NCI-H748 (cell line): ENCODE results near the gene VCX2.
A peak's percentile ranks its signal among the peaks of the same experiment; 100 is the strongest.
"Not testable (repeated sequence)": the region's sequence is repeated elsewhere in the genome, so short reads cannot be mapped to it uniquely, and the experiment has no call there.

Source experiments
- DNase-seq: peaks from one replicate; lab custom pipeline; 2025; ENCODE audit not compliant: unreplicated experiment; lab: John Stamatoyannopoulos, UW

VCX2 gene

GRCh38 chrX:8171169-8171568 lies at the start of gene VCX2:
VCX2 (minus strand) TSS chrX:8171267; CDS start chrX:8170643, 624 bp downstream.
- not testable (repeated sequence) for DNase-seq

- DNase-seq = no peak
Measured at GRCh38 chrX:8204943-8205342, 33.9 kb upstream of the VCX2 start.

- no peak for DNase-seq
Measured at GRCh38 chrX:8204169-8204935, 33.3 kb upstream of the VCX2 start.

- DNase-seq = no peak
Measured at GRCh38 chrX:8201896-8202331, 30.8 kb upstream of the VCX2 start.

- DNase-seq = no peak
Measured at GRCh38 chrX:8196776-8197175, 25.7 kb upstream of the VCX2 start.

- DNase-seq = peak; percentile 21
Measured at GRCh38 chrX:8194216-8194615, 23.1 kb upstream of the VCX2 start.

GRCh38 chrX:8192276-8192675 lies 21.2 kb upstream of the VCX2 start:
- DNase-seq = no peak

GRCh38 chrX:8191022-8191421 lies 20.0 kb upstream of the VCX2 start:
- DNase-seq = no peak

- DNase-seq = no peak
Measured at GRCh38 chrX:8190341-8190830, 19.3 kb upstream of the VCX2 start.

- no peak for DNase-seq
Measured at GRCh38 chrX:8189096-8189830, 18.2 kb upstream of the VCX2 start.

- no peak for DNase-seq
Measured at GRCh38 chrX:8183346-8183745, 12.3 kb upstream of the VCX2 start.

- peak; percentile 21 for DNase-seq
Measured at GRCh38 chrX:8179656-8180055, 8.6 kb upstream of the VCX2 start.

- DNase-seq = peak; percentile 30
Measured at GRCh38 chrX:8154011-8154410, 17.1 kb downstream of the VCX2 start.

GRCh38 chrX:8147226-8147625 lies 23.8 kb downstream of the VCX2 start:
- DNase-seq = peak; percentile 21

GRCh38 chrX:8144925-8145324 lies 26.1 kb downstream of the VCX2 start:
- DNase-seq = no peak

- no peak for DNase-seq
Measured at GRCh38 chrX:8141896-8142295, 29.2 kb downstream of the VCX2 start.

GRCh38 chrX:8140986-8141744 lies 29.9 kb downstream of the VCX2 start:
- DNase-seq = no peak

GRCh38 chrX:8139716-8140115 lies 31.4 kb downstream of the VCX2 start:
- no peak for DNase-seq

GRCh38 chrX:8138252-8138651 lies 32.8 kb downstream of the VCX2 start:
- no peak for DNase-seq

GRCh38 chrX:8126648-8127047 lies 44.4 kb downstream of the VCX2 start:
- DNase-seq = no peak

- DNase-seq = no peak
Measured at GRCh38 chrX:8126092-8126491, 45.0 kb downstream of the VCX2 start.
